B cell (primary cell): Measurements from ENCODE around the gene EPB41L2. TPM values are rescaled to one million over a fixed set of nuclear protein-coding genes. Genes with fewer than 3 reads are reported as not detected.

ENCODE experiments used
- ATAC-seq: fragments of 200-7000 bp; cut with Tn5 transposase; one replicate; pipeline ENCODE4 v1.10.0; 2021; ENCODE audit warnings: low read depth, mild to moderate bottlenecking, moderate number of reproducible peaks, moderate library complexity
- CTCF ChIA-PET: fragments of 350-600 bp; sonication (Branson Sonifier 250); formaldehyde crosslinking; loops from one replicate; lab custom pipeline; 2021; ENCODE audit warnings: antibody characterized with exemption, inconsistent platforms; lab: Charles Lee
- POLR2A ChIA-PET: fragments of 350-600 bp; sonication (Branson Sonifier 250); formaldehyde crosslinking; loops from one replicate; lab custom pipeline; 2021; ENCODE audit warnings: antibody characterized with exemption; lab: Charles Lee
- DNase-seq: peaks from one replicate; pipeline ENCODE4 v3.0.0; 2013
- H2AFZ ChIP-seq: 2 replicates; pipeline ENCODE4 v1.6.1; 2012; ENCODE audit warnings: mild to moderate bottlenecking, low read depth, low read length; ENCODE audit not compliant: insufficient read depth, poor library complexity, severe bottlenecking
- H3K27ac ChIP-seq, 2 donors: 1 replicate in 1 of 2; 2 replicates in 1 of 2; pipeline ENCODE4 v1.5.1; 2012 to 2013; ENCODE audit warnings: low read length in 2 of 2, mild to moderate bottlenecking in 2 of 2, moderate library complexity in 1 of 2
- H3K27me3 ChIP-seq, 4 experiments: fragments of 200-600 bp in 1 of 4; sonication (generic) in 1 of 4; replicated peaks in 1 of 4; 1 replicate in 2 of 4; 2 replicates in 2 of 4; pipeline versions ENCODE4 v1.6.1 to v1.7.0; 2013 to 2016; ENCODE audit warnings: low read length in 3 of 4, mild to moderate bottlenecking in 2 of 4, mixed read lengths in 1 of 4, moderate library complexity in 1 of 4; ENCODE audit not compliant: insufficient read depth in 4 of 4, control insufficient read depth in 3 of 4; ENCODE audit errors: control extremely low read depth in 1 of 4
- H3K36me3 ChIP-seq, 2 experiments: replicated peaks in 1 of 2; 1 replicate in 1 of 2; 2 replicates in 1 of 2; pipeline versions ENCODE4 v1.6.1 to v1.7.1; 2013; ENCODE audit warnings: low read length in 1 of 2; ENCODE audit not compliant: insufficient read depth in 2 of 2, control insufficient read depth in 1 of 2; ENCODE audit errors: control extremely low read depth in 1 of 2, extremely low read depth in 1 of 2
- H3K4me1 ChIP-seq, 2 donors: fragments of 200-600 bp in 1 of 2; sonication (generic) in 1 of 2; 1 replicate in 1 of 2; 2 replicates in 1 of 2; pipeline versions ENCODE4 v1.5.1 to v1.6.1; 2013 to 2017; ENCODE audit warnings: low read length in 2 of 2; ENCODE audit not compliant: control insufficient read depth in 2 of 2, insufficient read depth in 2 of 2
- H3K4me2 ChIP-seq: replicated peaks from 2 replicates; pipeline ENCODE3; 2012; ENCODE audit warnings: mild to moderate bottlenecking, low read depth, low read length; ENCODE audit not compliant: poor library complexity, severe bottlenecking
- H3K4me3 ChIP-seq, 5 experiments: fragments of 200-600 bp in 1 of 5; sonication (generic) in 1 of 5; 1 replicate in 3 of 5; 2 replicates in 2 of 5; pipeline versions ENCODE4 v1.5.1 to v1.7.0; 2011 to 2016; ENCODE audit warnings: low read length in 4 of 5, mild to moderate bottlenecking in 4 of 5, low read depth in 2 of 5, control low read depth in 1 of 5, moderate library complexity in 1 of 5; ENCODE audit not compliant: insufficient read depth in 1 of 5; ENCODE audit errors: control extremely low read depth in 1 of 5, extremely low read depth in 1 of 5
- H3K79me2 ChIP-seq: fragments of 200-600 bp; sonication (generic); one replicate; pipeline ENCODE4 v1.6.0; 2016; ENCODE audit warnings: low read length; ENCODE audit not compliant: control insufficient read depth, insufficient read depth
- H3K9ac ChIP-seq: fragments of 200-600 bp; sonication (generic); 2 replicates; pipeline ENCODE4 v1.6.1; 2017; ENCODE audit warnings: mild to moderate bottlenecking, low read length, moderate library complexity
- H3K9me3 ChIP-seq, 3 donors: one replicate each; pipeline versions ENCODE4 v1.6.1 to v1.7.1; 2013; ENCODE audit warnings: low read length in 2 of 3; ENCODE audit not compliant: control insufficient read depth in 2 of 3, insufficient read depth in 1 of 3; ENCODE audit errors: control extremely low read depth in 1 of 3
- H4K20me1 ChIP-seq: 2 replicates; pipeline ENCODE4 v1.6.0; 2012; ENCODE audit warnings: mild to moderate bottlenecking, low read length; ENCODE audit not compliant: insufficient read depth, control insufficient read depth, poor library complexity, severe bottlenecking
- H3K27ac Mint-ChIP-seq: one replicate; pipeline ENCODE4 v1.8.0; 2021; ENCODE audit warnings: mixed read lengths
- H3K27me3 Mint-ChIP-seq: one replicate; pipeline ENCODE4 v1.8.0; 2021; ENCODE audit warnings: mixed read lengths
- H3K4me1 Mint-ChIP-seq: one replicate; pipeline ENCODE4 v1.8.0; 2021; ENCODE audit warnings: mixed read lengths
- H3K4me3 Mint-ChIP-seq: one replicate; pipeline ENCODE4 v1.8.0; 2021; ENCODE audit warnings: mixed read lengths
- H3K9me3 Mint-ChIP-seq: one replicate; pipeline ENCODE4 v1.8.0; 2022; ENCODE audit warnings: mixed read lengths; ENCODE audit not compliant: insufficient read depth
- EZH2 ChIP-seq: IDR thresholded peaks from 2 replicates; pipeline ENCODE4 v1.6.1; 2012; ENCODE audit warnings: borderline replicate concordance, low read depth, mild to moderate bottlenecking, moderate library complexity, low read length; ENCODE audit not compliant: insufficient read depth, poor library complexity, severe bottlenecking
- WGBS: methylation state at CpG from one replicate; pipeline ENCODE4 v1.1.5; 2013; ENCODE audit warnings: missing lambda C conversion rate; ENCODE audit not compliant: insufficient coverage; 5-methylcytosine and 5-hydroxymethylcytosine counted together
- intact Hi-C: fragments of 100-400 bp; cut with micrococcal nuclease; formaldehyde crosslinking; loops from one replicate; pipeline ENCODE4 v1.10.0; 2022
- polyA plus RNA-seq: library from polyadenylated mRNA; depleted of rRNA; stranded (reverse); fragments of >200 nt; gene quantifications from 2 replicates; pipeline ENCODE4 v1.2.3, GENCODE V29; 2012
- total RNA-seq, 2 donors: library from RNA; stranded (reverse); fragments of 120-200 nt in 1 of 2; gene quantifications; 1 replicate in 1 of 2; 2 replicates in 1 of 2; pipeline versions ENCODE4 v1.2.3 to v1.2.4, GENCODE V29; 2013 to 2022
- TF ChIP-seq, protein P1 (sequence below): fragments of 200-600 bp; IDR thresholded peaks from one replicate; pipeline ENCODE4 v1.8.0; 2022; ENCODE audit warnings: antibody characterized with exemption, mild to moderate bottlenecking

EPB41L2 gene
- total and polyA plus RNA-seq, 2 donors (not counting 1 experiment from before 2014, with no cell fraction given): 17.8 to 61.0 TPM

DNA sequence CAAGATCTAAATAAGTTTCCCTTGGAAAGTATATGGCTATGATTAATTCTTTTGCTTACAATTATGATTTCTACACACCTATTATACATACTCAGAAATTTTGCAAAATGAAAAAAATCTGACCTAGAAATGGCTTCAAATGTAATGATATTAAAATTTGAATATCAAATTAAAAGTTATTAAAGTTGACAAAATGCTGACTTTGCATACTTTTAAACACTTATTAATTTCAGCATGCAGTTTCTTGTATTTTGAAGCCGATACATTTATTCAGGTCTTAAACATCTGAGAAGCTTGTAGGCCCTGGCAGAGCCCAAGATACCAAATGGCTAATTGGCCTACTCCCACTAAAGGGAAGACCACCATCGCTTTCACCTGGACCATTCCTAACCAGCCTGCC lies 176.1 kb downstream of the EPB41L2 start:
- H3K79me2 ChIP-seq: no peaks in the 10 kb centered on the region
- Mint-ChIP-seq H3K9me3 (no peaks in the 10 kb centered on the region), H3K4me1 (no peaks in the 10 kb centered on the region), H3K27me3 (no peaks in the 10 kb centered on the region), H3K4me3 (no peak overlapping the region), H3K27ac (no peak overlapping the region)
- TF ChIP-seq, protein P1, sequence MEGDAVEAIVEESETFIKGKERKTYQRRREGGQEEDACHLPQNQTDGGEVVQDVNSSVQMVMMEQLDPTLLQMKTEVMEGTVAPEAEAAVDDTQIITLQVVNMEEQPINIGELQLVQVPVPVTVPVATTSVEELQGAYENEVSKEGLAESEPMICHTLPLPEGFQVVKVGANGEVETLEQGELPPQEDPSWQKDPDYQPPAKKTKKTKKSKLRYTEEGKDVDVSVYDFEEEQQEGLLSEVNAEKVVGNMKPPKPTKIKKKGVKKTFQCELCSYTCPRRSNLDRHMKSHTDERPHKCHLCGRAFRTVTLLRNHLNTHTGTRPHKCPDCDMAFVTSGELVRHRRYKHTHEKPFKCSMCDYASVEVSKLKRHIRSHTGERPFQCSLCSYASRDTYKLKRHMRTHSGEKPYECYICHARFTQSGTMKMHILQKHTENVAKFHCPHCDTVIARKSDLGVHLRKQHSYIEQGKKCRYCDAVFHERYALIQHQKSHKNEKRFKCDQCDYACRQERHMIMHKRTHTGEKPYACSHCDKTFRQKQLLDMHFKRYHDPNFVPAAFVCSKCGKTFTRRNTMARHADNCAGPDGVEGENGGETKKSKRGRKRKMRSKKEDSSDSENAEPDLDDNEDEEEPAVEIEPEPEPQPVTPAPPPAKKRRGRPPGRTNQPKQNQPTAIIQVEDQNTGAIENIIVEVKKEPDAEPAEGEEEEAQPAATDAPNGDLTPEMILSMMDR: no peak
- no peaks in the 10 kb centered on the region for H3K27me3 ChIP-seq
- ChIA-PET POLR2A (no interaction called here), CTCF (interaction anchor here (0.7 to 7.3 kb wide), 5 partner anchors 15 to 1023 kb away, joined by 3 to 316 read pairs (median 33); no protein-coding TSS in a partner anchor)
- no peak overlapping the region for H3K27ac ChIP-seq
- H3K9me3 ChIP-seq: no peaks in the 10 kb centered on the region
- ATAC-seq (no peak), DNase-seq (no peak)
- H3K9ac ChIP-seq: no peak overlapping the region
- intact Hi-C loops: no loop called here
- H4K20me1 ChIP-seq: no peaks in the 10 kb centered on the region
- H3K4me2 ChIP-seq: no peak overlapping the region
- H2AFZ ChIP-seq: no peak overlapping the region
- 100% methylated on average over 2 of the region's 2 CpGs for WGBS
- H3K36me3 ChIP-seq: peaks cover 0 to 12% of the 10 kb centered on the region in 2 experiments
- no peak overlapping the region for H3K4me3 ChIP-seq
- H3K4me1 ChIP-seq: no peaks in the 10 kb centered on the region

DNA sequence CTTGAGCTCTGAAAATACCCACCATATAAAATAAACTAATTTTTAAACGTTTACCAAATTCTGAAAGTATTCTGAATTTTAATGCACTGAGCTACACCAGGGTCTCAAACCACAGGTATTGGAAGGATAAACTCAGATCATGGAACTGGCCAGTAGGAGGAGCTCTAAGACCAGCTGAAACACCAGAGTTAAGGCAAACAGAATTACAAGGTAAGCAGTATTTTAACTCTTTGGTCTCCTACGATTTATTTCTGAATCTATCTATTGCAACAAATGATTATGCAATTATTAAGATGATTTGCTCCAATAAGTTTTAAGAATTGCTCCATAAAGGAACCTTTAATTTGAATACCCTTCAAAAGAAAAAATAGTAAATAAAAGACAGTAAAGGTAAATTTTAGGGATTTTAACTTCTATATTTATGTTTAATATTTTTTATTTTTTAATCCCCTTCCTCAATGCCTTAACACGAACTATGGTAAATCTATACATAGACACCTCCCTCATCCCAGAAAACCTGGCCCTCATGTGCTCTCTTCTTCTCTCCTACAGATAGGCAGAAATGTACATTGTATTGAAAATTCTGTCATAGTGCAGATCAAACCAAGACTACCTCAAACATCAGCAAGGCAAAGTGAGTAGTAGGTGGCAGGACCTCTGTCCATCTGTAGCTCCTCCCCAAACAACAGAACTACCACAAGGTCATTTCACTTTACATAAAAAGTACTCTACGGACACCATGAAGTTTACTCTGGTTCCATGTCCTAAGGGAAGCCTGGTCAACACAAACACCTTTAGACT lies 177.5 kb downstream of the EPB41L2 start:
- WGBS: 50% methylated on average over 2 of the region's 4 CpGs
- peak; percentile 84 for DNase-seq
- Histone ChIP-seq H3K79me2 (no peaks in the 10 kb centered on the region), H4K20me1 (no peaks in the 10 kb centered on the region), H3K9me3 (no peaks in the 10 kb centered on the region), H3K4me1 (no peaks in the 10 kb centered on the region), H3K4me2 (no peak overlapping the region), H3K27ac (no peak overlapping the region), H3K36me3 (peaks cover 0 to 10% of the 10 kb centered on the region in 2 experiments), H3K9ac (no peak overlapping the region), H3K4me3 (no peak overlapping the region), H2AFZ (no peak overlapping the region), H3K27me3 (no peaks in the 10 kb centered on the region)
- ChIA-PET CTCF (interaction anchor here (0.5 to 7.3 kb wide), 53 partner anchors 8 to 1386 kb away, joined by 3 to 316 read pairs (median 4); partner anchors contain the start of gene MED23), POLR2A (no interaction called here)
- Mint-ChIP-seq H3K9me3 (no peaks in the 10 kb centered on the region), H3K27ac (no peak overlapping the region), H3K27me3 (no peaks in the 10 kb centered on the region), H3K4me3 (no peak overlapping the region), H3K4me1 (no peaks in the 10 kb centered on the region)
- TF ChIP-seq, protein P1: peak; percentile 98
- TF ChIP-seq EZH2: no peak
- intact Hi-C loops: loop anchor here (1.0 to 2.0 kb wide), 5 partner anchors 177 to 743 kb away; partner anchors contain the start of genes EPB41L2 and MED23
- peak; percentile 92 for ATAC-seq
